HCT116 (cell line): Measurements from ENCODE around the gene CCNA2.

ENCODE experiments used
- EZH2 ChIP-seq: fragments of 200-600 bp; sonication (generic); IDR thresholded peaks from 2 replicates; pipeline ENCODE4 v1.6.1; 2017; ENCODE audit warnings: antibody characterized with exemption, mixed run types
- EZH2phosphoT487 ChIP-seq: fragments of 200-600 bp; IDR thresholded peaks from 2 replicates; pipeline ENCODE4 v1.6.1; 2018; ENCODE audit warnings: antibody characterized with exemption, borderline replicate concordance
- JUND ChIP-seq: IDR thresholded peaks from 2 replicates; pipeline ENCODE4 v1.6.1; 2012
- POLR2A ChIP-seq: IDR thresholded peaks from 2 replicates; pipeline ENCODE4 v1.7.0; 2011; ENCODE audit warnings: borderline replicate concordance; ENCODE audit not compliant: insufficient read depth, insufficient read length; ENCODE audit errors: extremely low read depth
- POLR2AphosphoS5 ChIP-seq: IDR thresholded peaks from 2 replicates; pipeline ENCODE4 v1.6.1; 2011; ENCODE audit warnings: mild to moderate bottlenecking, low read depth, low read length, moderate library complexity
- RAD21 ChIP-seq: IDR thresholded peaks from 2 replicates; pipeline ENCODE4 v1.6.1; 2012; ENCODE audit warnings: low read depth, mild to moderate bottlenecking
- SIN3A ChIP-seq: IDR thresholded peaks from 2 replicates; pipeline ENCODE4 v1.6.1; 2012; ENCODE audit warnings: low read depth
- SRF ChIP-seq: IDR thresholded peaks from 2 replicates; pipeline ENCODE4 v1.6.1; 2012; ENCODE audit warnings: low read depth
- ZNF274 ChIP-seq: fragments of 200-500 bp; sonication (Bioruptor generic); IDR thresholded peaks from 2 replicates; pipeline ENCODE4 v1.6.1; 2014; ENCODE audit warnings: mild to moderate bottlenecking, low read depth, low read length, inconsistent platforms
- TF ChIP-seq, protein P1 (sequence below), 3 experiments: fragments of 200-600 bp in 1 of 3; sonication (generic) in 1 of 3; IDR thresholded peaks in 2 of 3; conservative IDR thresholded peaks in 1 of 3; 2 replicates each; pipeline ENCODE4 v1.5.1; 2012 to 2017; ENCODE audit warnings: low read depth in 2 of 3, low read length in 2 of 3, antibody characterized with exemption in 1 of 3, borderline replicate concordance in 1 of 3, control low read depth in 1 of 3, mild to moderate bottlenecking in 1 of 3, mixed read lengths in 1 of 3, mixed run types in 1 of 3, moderate library complexity in 1 of 3; ENCODE audit not compliant: insufficient read depth in 1 of 3
- TF ChIP-seq, protein P2 (sequence below): IDR thresholded peaks from 2 replicates; pipeline ENCODE4 v1.6.1; 2012

DNA sequence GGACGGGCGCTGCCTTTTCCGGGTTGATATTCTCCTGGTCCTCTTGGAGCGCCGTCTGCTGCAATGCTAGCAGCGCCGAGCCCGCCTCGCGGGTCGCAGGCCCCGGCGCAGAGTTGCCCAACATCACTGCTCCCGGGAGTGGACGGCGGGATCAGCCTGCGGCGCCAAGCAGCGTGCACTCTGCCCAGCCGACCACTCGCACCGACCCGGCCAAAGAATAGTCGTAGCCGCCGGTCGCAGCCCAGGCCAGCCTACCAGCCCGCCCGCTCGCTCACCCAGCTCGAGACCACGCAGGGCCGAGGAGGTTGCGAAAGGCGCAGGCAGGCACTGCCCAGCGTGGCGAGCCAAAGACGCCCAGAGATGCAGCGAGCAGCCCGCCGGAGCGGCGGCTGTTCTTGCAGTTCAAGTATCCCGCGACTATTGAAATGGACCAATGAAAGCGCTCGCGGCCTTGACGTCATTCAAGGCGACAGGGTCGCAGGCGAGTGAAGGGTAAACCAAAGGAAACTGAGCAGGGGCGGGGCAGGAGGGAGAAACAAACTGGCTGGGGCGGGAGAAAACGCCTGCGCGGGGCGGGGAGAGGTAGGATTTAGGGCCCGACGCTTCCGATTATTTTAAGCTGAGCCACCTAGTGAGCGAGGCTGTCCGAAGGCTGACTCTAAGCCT lies at the start of gene CCNA2:
- TF ChIP-seq, protein P1, sequence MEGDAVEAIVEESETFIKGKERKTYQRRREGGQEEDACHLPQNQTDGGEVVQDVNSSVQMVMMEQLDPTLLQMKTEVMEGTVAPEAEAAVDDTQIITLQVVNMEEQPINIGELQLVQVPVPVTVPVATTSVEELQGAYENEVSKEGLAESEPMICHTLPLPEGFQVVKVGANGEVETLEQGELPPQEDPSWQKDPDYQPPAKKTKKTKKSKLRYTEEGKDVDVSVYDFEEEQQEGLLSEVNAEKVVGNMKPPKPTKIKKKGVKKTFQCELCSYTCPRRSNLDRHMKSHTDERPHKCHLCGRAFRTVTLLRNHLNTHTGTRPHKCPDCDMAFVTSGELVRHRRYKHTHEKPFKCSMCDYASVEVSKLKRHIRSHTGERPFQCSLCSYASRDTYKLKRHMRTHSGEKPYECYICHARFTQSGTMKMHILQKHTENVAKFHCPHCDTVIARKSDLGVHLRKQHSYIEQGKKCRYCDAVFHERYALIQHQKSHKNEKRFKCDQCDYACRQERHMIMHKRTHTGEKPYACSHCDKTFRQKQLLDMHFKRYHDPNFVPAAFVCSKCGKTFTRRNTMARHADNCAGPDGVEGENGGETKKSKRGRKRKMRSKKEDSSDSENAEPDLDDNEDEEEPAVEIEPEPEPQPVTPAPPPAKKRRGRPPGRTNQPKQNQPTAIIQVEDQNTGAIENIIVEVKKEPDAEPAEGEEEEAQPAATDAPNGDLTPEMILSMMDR (IDR thresholded peaks at IDR 0.05 in 2 of 3, conservative IDR thresholded peaks at IDR 0.05 in 1 of 3; ENCODE audit: borderline replicate concordance in 1 of 3, insufficient read depth in 1 of 3, low read depth in 2 of 3, low read length in 2 of 3) = no peak
- TF ChIP-seq POLR2AphosphoS5 (peak; percentile 84), EZH2 (no peak), JUND (no peak), POLR2A (peak; percentile 41), SRF (peak; percentile 95), ZNF274 (no peak), EZH2phosphoT487 (no peak), SIN3A (peak; percentile 99), RAD21 (no peak)
- TF ChIP-seq, protein P2, sequence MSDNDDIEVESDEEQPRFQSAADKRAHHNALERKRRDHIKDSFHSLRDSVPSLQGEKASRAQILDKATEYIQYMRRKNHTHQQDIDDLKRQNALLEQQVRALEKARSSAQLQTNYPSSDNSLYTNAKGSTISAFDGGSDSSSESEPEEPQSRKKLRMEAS = peak; percentile 84
